ENCODE data around the gene PNMA8B.

The PNMA8B gene

GRCh38 chr19:46456930-46457329 is 38.7 kb downstream of the PNMA8B start:
- no peak for DNase-seq (ENCODE audit: low read depth in 3 of 3)

- no peak for DNase-seq (ENCODE audit: low read depth in 3 of 3)
These were observed 41.4 kb downstream of the PNMA8B start for GRCh38 chr19:46454244-46454643.

GRCh38 chr19:46453661-46454060 is 42.0 kb downstream of the PNMA8B start:
- DNase-seq (ENCODE audit: low read depth in 3 of 3): no peak

DNA sequence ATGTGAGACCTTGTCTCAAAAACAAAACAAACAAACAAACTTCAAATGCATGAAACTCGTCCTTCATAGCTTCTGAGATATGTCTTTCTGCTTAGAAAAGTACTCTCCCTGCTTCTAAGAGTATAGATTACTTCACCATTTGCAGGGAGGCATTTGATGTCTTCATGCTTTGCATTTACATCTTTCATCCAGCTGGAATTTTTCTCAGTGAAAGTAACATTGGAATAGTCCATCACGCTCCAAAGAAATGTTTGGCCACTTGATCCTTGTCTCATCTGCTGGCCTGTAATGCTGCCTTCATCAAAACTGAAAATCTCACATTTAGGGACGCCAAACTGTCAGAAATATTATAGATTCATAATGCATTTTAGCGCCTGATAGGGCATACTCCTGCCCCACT is 43.5 kb downstream of the PNMA8B start:
- DNase-seq (ENCODE audit: low read depth in 3 of 3): no peak

DNA sequence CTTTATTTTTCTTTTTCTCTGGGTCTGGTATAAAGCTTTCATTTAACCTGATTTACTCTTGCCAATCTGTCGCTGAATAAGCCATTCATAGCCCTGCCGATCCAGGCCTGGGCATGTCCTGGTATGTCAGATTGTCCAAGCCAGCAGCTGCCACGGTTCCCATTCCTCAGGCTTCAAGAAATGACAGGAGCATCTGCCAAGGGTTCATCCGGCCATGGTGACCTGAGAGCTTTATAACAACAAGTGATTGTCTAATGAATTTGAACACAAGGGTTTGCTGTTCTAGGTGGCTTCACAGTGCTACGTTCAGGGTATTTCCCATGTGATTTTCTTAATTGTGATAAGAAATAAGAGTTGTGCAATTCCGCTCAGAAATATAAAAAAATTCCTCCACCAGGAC is 44.3 kb downstream of the PNMA8B start:
- DNase-seq (ENCODE audit: low read depth in 3 of 3): no peak

GRCh38 chr19:46450737-46451136 is 44.9 kb downstream of the PNMA8B start:
- DNase-seq (ENCODE audit: low read depth in 3 of 3): no peak

DNA sequence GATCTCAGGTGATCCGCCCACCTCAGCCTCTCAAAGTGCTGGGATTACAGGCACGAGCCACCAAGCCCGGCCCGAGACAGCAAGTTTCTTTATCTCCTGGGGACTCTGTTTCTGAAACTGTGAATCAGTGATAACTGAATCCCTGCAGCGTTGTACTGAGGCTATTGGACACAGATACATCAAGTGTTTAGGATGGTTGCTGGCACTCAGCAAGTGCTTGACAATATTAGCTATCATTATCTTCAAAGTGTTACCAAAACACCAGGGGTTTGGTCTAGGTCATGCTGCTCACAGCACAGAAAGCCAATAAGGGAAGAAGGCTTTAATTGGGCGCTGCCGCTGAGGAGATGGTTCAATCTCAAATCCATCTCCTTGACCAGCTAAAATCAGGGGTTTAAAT is 46.4 kb downstream of the PNMA8B start:
- DNase-seq (ENCODE audit: low read depth in 3 of 3): no peak

DNA sequence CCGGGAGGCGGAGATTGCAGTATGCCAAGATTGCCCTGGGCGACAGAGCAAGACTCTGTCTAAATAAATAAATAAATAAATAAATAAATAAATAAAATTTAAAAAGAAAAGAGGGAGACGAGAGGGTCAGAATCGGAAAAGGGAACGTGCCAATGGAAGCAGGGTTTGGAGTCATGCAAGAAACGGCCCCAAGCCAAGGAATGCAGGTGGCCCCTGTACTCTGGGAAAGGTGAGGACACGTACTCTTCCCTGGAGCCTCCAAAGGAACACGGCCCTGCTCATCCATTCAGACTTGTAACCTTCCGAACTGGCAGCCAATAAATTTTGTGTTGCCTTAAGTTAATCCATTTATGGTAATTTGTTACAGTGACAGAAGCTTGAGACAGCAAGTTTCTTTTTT is 47.1 kb downstream of the PNMA8B start:
- no peak for DNase-seq (ENCODE audit: low read depth in 3 of 3)

DNA sequence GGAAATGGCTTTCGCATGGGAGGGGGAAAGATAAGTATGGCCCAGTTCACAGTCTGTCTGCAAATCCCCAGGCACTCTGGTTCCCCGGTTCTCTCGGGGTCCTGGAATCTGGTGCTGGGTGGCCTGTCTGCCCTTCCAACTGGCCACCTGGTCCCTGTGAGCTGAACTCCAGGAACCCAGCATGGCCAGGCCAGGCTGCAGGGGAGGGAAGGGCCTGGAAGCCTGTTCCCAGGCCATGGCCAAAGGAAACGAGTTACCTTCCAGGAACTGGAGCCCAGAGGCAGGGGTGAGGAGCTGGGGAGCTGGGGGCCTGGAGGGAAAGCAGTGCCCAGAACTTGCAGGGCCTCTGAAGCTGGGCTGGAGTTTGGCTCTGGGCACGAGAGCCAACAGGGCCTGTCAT is 47.8 kb downstream of the PNMA8B start:
- no peak for DNase-seq (ENCODE audit: low read depth in 3 of 3)

GRCh38 chr19:46447006-46447405 is 48.7 kb downstream of the PNMA8B start:
- no peak for DNase-seq (ENCODE audit: low read depth in 3 of 3)

GRCh38 chr19:46446021-46446420 is 49.6 kb downstream of the PNMA8B start:
- DNase-seq (ENCODE audit: low read depth in 3 of 3): no peak

- DNase-seq (ENCODE audit: low read depth in 3 of 3): no peak
These were observed 52.7 kb downstream of the PNMA8B start for GRCh38 chr19:46442808-46443450.

GRCh38 chr19:46441866-46442265 is 53.8 kb downstream of the PNMA8B start:
- no peak for DNase-seq (ENCODE audit: low read depth in 3 of 3)
